ENCODE data around the gene MYLK4. TPM values are rescaled to one million over a fixed set of nuclear protein-coding genes. Genes with fewer than 3 reads are reported as not detected.

MYLK4 gene
- total and polyA plus RNA-seq, 2 experiments from 2014 or later = 0.29 to 0.43 TPM

- no peak for DNase-seq (ENCODE audit: low spot score)
These were observed 99.2 kb downstream of the MYLK4 start for GRCh38 chr6:2651536-2651935.

GRCh38 chr6:2646346-2646745 lies 104.4 kb downstream of the MYLK4 start:
- Histone ChIP-seq H3K9me3 (ENCODE audit: low read depth) (no peaks in the 10 kb centered on the region), H3K9me2 (replicated peaks; ENCODE audit: insufficient read depth) (no peaks in the 10 kb centered on the region), H4K20me1 (ENCODE audit: insufficient read depth, poor library complexity, severe bottlenecking) (no peaks in the 10 kb centered on the region), H3K4me3 (no peak overlapping the region), H3K27me3 (no peaks in the 10 kb centered on the region), H3K4me1 (ENCODE audit: insufficient read depth) (no peaks in the 10 kb centered on the region), H3K36me3 (replicated peaks; ENCODE audit: insufficient read depth, low read depth) (no peaks in the 10 kb centered on the region), H2AFZ (no peak overlapping the region), H3K4me2 (no peak overlapping the region), H3K27ac (no peak overlapping the region), H3K79me2 (no peaks in the 10 kb centered on the region)
- TF ChIP-seq EZH2phosphoT487 (IDR thresholded peaks at IDR 0.05; ENCODE audit: low read depth, severe bottlenecking, unreplicated experiment) (no peak), CTCF (IDR thresholded peaks at IDR 0.05; ENCODE audit: poor library complexity) (no peak), EZH2 (IDR thresholded peaks at IDR 0.05; ENCODE audit: borderline replicate concordance) (no peak)
- 83% methylated on average over 1 of the region's 3 CpGs for WGBS (ENCODE audit: low lambda C conversion rate, missing lambda C conversion rate)
- no peak for DNase-seq (ENCODE audit: low spot score)

More at GRCh38 chr6:2651536-2651935, 99.2 kb downstream of the MYLK4 start:
- H3K36me3 ChIP-seq (replicated peaks; ENCODE audit: insufficient read depth, low read depth) = no peaks in the 10 kb centered on the region
- 100% methylated on average over 1 of the region's 1 CpG for WGBS (ENCODE audit: low lambda C conversion rate, missing lambda C conversion rate)
- H3K4me1 ChIP-seq (ENCODE audit: insufficient read depth) = no peaks in the 10 kb centered on the region
- H3K9me2 ChIP-seq (replicated peaks; ENCODE audit: insufficient read depth) = no peaks in the 10 kb centered on the region
- H4K20me1 ChIP-seq (ENCODE audit: insufficient read depth, poor library complexity, severe bottlenecking) = no peaks in the 10 kb centered on the region
- H2AFZ ChIP-seq = no peak overlapping the region
- H3K4me3 ChIP-seq = no peak overlapping the region
- TF ChIP-seq EZH2phosphoT487 (IDR thresholded peaks at IDR 0.05; ENCODE audit: low read depth, severe bottlenecking, unreplicated experiment) (no peak), CTCF (IDR thresholded peaks at IDR 0.05; ENCODE audit: poor library complexity) (no peak), EZH2 (IDR thresholded peaks at IDR 0.05; ENCODE audit: borderline replicate concordance) (no peak)
- no peak overlapping the region for H3K27ac ChIP-seq
- H3K27me3 ChIP-seq = no peaks in the 10 kb centered on the region
- no peaks in the 10 kb centered on the region for H3K79me2 ChIP-seq
- no peak overlapping the region for H3K4me2 ChIP-seq
- no peaks in the 10 kb centered on the region for H3K9me3 ChIP-seq (ENCODE audit: low read depth)

GRCh38 chr6:2643935-2644539 lies 106.7 kb downstream of the MYLK4 start:
- no peak overlapping the region for H2AFZ ChIP-seq
- H3K27me3 ChIP-seq = no peaks in the 10 kb centered on the region
- WGBS (ENCODE audit: low lambda C conversion rate, missing lambda C conversion rate) = 96% methylated on average over 5 of the region's 5 CpGs
- no peaks in the 10 kb centered on the region for H3K9me3 ChIP-seq (ENCODE audit: low read depth)
- no peak for DNase-seq (ENCODE audit: low spot score)
- H3K4me1 ChIP-seq (ENCODE audit: insufficient read depth) = no peaks in the 10 kb centered on the region
- TF ChIP-seq EZH2 (IDR thresholded peaks at IDR 0.05; ENCODE audit: borderline replicate concordance) (no peak), CTCF (IDR thresholded peaks at IDR 0.05; ENCODE audit: poor library complexity) (no peak), EZH2phosphoT487 (IDR thresholded peaks at IDR 0.05; ENCODE audit: low read depth, severe bottlenecking, unreplicated experiment) (no peak)
- H4K20me1 ChIP-seq (ENCODE audit: insufficient read depth, poor library complexity, severe bottlenecking) = no peaks in the 10 kb centered on the region
- no peak overlapping the region for H3K4me2 ChIP-seq
- H3K4me3 ChIP-seq = no peak overlapping the region
- no peak overlapping the region for H3K27ac ChIP-seq
- no peaks in the 10 kb centered on the region for H3K36me3 ChIP-seq (replicated peaks; ENCODE audit: insufficient read depth, low read depth)
- no peaks in the 10 kb centered on the region for H3K9me2 ChIP-seq (replicated peaks; ENCODE audit: insufficient read depth)
- H3K79me2 ChIP-seq = no peaks in the 10 kb centered on the region
